ENCODE data around the gene WDR7. TPM values are rescaled to one million over a fixed set of nuclear protein-coding genes. Genes with fewer than 3 reads are reported as not detected.

The WDR7 gene
- total and polyA plus RNA-seq, 7 donors, result 3.7 to 45.3 (median 28.5) TPM

GRCh38 chr18:56799756-56800155 lies 148.6 kb downstream of the WDR7 start:
- WGBS, 2 donors, result 65 to 83% methylated on average over 2 of the region's 2 CpGs
- no peaks in the 10 kb centered on the region for H3K9me3 ChIP-seq
- no peak overlapping the region for H3K4me3 ChIP-seq
- no peaks in the 10 kb centered on the region for H3K27me3 ChIP-seq
- no peak for DNase-seq
- intact Hi-C loops (cut with DNase I), result no loop called here
- H3K27ac ChIP-seq, result no peak overlapping the region
- no peak for TF ChIP-seq POLR2AphosphoS5 (IDR thresholded peaks at IDR 0.05)
- no peak for TF ChIP-seq EP300 (IDR thresholded peaks at IDR 0.05)
- peaks cover 0 to 14% (median 8%) of the 10 kb centered on the region in 4 donors for H3K4me1 ChIP-seq
- no peaks in the 10 kb centered on the region for H3K36me3 ChIP-seq

DNA sequence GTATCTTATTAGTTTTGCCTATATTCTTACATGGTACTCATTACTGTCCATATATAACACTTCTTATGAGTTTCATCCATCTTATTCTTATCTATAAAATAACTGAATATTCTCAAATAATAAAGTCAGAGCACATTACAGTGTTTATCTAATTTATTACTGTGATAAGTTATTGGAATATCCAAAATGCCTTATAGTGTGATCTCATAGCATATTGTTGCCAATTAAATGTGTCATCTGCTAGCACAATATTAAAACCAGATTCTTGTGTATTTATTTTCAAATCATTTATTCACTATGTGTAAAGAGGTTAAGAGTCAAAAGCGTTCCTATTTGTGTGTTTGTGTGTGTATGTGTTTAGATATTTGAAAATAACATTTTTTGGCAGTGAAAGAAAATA lies 151.9 kb downstream of the WDR7 start:
- intact Hi-C loops (cut with DNase I), result no loop called here
- Histone ChIP-seq H3K4me1 (peaks cover 0 to 14% (median 8%) of the 10 kb centered on the region in 4 donors), H3K27ac (no peak overlapping the region), H3K4me3 (no peak overlapping the region), H3K9me3 (no peaks in the 10 kb centered on the region), H3K27me3 (no peaks in the 10 kb centered on the region), H3K36me3 (no peaks in the 10 kb centered on the region)
- DNase-seq, result no peak
- WGBS, 2 donors, result 94 to 96% methylated on average over 1 of the region's 1 CpG
- TF ChIP-seq, protein P1, sequence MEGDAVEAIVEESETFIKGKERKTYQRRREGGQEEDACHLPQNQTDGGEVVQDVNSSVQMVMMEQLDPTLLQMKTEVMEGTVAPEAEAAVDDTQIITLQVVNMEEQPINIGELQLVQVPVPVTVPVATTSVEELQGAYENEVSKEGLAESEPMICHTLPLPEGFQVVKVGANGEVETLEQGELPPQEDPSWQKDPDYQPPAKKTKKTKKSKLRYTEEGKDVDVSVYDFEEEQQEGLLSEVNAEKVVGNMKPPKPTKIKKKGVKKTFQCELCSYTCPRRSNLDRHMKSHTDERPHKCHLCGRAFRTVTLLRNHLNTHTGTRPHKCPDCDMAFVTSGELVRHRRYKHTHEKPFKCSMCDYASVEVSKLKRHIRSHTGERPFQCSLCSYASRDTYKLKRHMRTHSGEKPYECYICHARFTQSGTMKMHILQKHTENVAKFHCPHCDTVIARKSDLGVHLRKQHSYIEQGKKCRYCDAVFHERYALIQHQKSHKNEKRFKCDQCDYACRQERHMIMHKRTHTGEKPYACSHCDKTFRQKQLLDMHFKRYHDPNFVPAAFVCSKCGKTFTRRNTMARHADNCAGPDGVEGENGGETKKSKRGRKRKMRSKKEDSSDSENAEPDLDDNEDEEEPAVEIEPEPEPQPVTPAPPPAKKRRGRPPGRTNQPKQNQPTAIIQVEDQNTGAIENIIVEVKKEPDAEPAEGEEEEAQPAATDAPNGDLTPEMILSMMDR (IDR thresholded peaks at IDR 0.05), result no peak
- no peak for TF ChIP-seq EP300 (IDR thresholded peaks at IDR 0.05)
- TF ChIP-seq POLR2AphosphoS5 (IDR thresholded peaks at IDR 0.05), result no peak
- no peak for TF ChIP-seq POLR2A (IDR thresholded peaks at IDR 0.05)

- H3K36me3 ChIP-seq, result no peaks in the 10 kb centered on the region
Measured at GRCh38 chr18:56804395-56804794, 153.2 kb downstream of the WDR7 start.

DNA sequence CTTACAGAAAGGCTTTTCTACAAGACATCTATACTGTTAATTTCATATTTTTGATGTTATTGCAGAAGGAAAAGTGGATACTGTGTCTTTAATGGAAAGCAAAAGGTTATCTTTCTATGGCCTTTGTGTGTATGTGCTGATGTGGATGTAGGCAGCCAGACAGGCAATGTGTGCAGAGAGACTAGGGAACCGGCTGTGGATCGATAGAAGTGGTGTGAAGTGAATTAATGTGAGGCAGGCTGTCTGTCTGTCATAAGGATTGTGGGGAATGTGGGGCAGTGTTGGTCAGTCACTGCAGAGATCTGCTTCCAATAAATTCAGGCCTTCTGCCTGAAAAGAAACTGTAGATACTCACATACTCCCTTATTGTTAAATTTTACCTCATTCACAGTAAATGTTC lies 156.7 kb downstream of the WDR7 start:
- H3K36me3 ChIP-seq, result no peaks in the 10 kb centered on the region
- DNase-seq, result no peak
- no peaks in the 10 kb centered on the region for H3K4me1 ChIP-seq
- H3K4me3 ChIP-seq, result no peak overlapping the region
- WGBS, 2 donors, result 95 to 97% methylated on average over 2 of the region's 2 CpGs
- H3K27me3 ChIP-seq, result no peaks in the 10 kb centered on the region
- TF ChIP-seq POLR2A (IDR thresholded peaks at IDR 0.05) (no peak), POLR2AphosphoS5 (IDR thresholded peaks at IDR 0.05) (no peak), EP300 (IDR thresholded peaks at IDR 0.05) (no peak)
- TF ChIP-seq, protein P1 (IDR thresholded peaks at IDR 0.05), result no peak
- no peak overlapping the region for H3K27ac ChIP-seq
- intact Hi-C loops (cut with DNase I), result no loop called here
- no peaks in the 10 kb centered on the region for H3K9me3 ChIP-seq

More at GRCh38 chr18:56804395-56804794, 153.2 kb downstream of the WDR7 start:
- intact Hi-C loops (cut with DNase I), result no loop called here
- no peak for DNase-seq
- peaks cover 0 to 7% (median 3%) of the 10 kb centered on the region in 4 donors for H3K4me1 ChIP-seq
- H3K9me3 ChIP-seq, result no peaks in the 10 kb centered on the region
- TF ChIP-seq POLR2AphosphoS5 (IDR thresholded peaks at IDR 0.05), result no peak
- no peak for TF ChIP-seq EP300 (IDR thresholded peaks at IDR 0.05)
- TF ChIP-seq POLR2A (IDR thresholded peaks at IDR 0.05), result no peak
- TF ChIP-seq, protein P1 (IDR thresholded peaks at IDR 0.05), result no peak
- no peak overlapping the region for H3K4me3 ChIP-seq
- no peak overlapping the region for H3K27ac ChIP-seq
- no peaks in the 10 kb centered on the region for H3K27me3 ChIP-seq
- 83 to 84% methylated on average over 5 of the region's 5 CpGs for WGBS, 2 donors

DNA sequence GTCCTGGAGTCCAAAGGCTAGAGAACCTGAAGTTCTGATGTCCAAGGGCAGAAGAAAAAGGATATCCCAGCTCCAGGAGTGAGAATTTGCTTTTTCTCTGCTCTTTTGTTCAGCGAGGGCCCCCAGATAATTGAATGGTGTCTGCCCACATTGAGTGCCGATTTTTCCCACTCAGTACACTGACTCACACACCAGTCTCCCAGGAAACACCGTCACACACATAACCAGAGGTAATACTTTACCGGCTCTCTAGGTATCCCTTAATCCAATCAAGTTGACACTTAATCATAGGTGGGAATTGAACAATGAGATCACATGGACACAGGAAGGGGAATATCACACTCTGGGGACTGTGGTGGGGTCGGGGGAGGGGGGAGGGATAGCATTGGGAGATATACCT lies 161.5 kb downstream of the WDR7 start:
- DNase-seq, result no peak
- 95 to 97% methylated on average over 5 of the region's 5 CpGs for WGBS, 2 donors

More for the DNA sequence above, 161.5 kb downstream of the WDR7 start:
- Histone ChIP-seq H3K27ac (no peak overlapping the region), H3K27me3 (no peaks in the 10 kb centered on the region), H3K4me3 (no peak overlapping the region), H3K36me3 (no peaks in the 10 kb centered on the region), H3K9me3 (no peaks in the 10 kb centered on the region), H3K4me1 (no peaks in the 10 kb centered on the region)
- intact Hi-C loops (cut with DNase I), result no loop called here
- TF ChIP-seq EP300 (IDR thresholded peaks at IDR 0.05) (no peak), POLR2AphosphoS5 (IDR thresholded peaks at IDR 0.05) (no peak), POLR2A (IDR thresholded peaks at IDR 0.05) (no peak)
- TF ChIP-seq, protein P1 (IDR thresholded peaks at IDR 0.05), result no peak
